Osteocyte (in vitro differentiated cells): Measurements from ENCODE around the gene BEND7. TPM values are rescaled to one million over a fixed set of nuclear protein-coding genes. Genes with fewer than 3 reads are reported as not detected.
"Not testable (repeated sequence)": the region's sequence is repeated elsewhere in the genome, so short reads cannot be mapped to it uniquely, and the experiment has no call there.

Experiments
- DNase-seq: peaks from one replicate; pipeline ENCODE4 v3.0.0; 2021; ENCODE audit warnings: mixed read lengths; ENCODE audit not compliant: unreplicated experiment; ENCODE audit errors: extremely low spot score
- H3K27ac Mint-ChIP-seq: one replicate; pipeline ENCODE4 v1.8.0; 2021; ENCODE audit warnings: mild to moderate bottlenecking, mixed read lengths; ENCODE audit not compliant: unreplicated experiment
- H3K27me3 Mint-ChIP-seq: one replicate; pipeline ENCODE4 v1.8.0; 2021; ENCODE audit warnings: mixed read lengths; ENCODE audit not compliant: unreplicated experiment
- H3K36me3 Mint-ChIP-seq: one replicate; pipeline ENCODE4 v1.8.0; 2021; ENCODE audit warnings: mixed read lengths; ENCODE audit not compliant: unreplicated experiment
- H3K4me1 Mint-ChIP-seq: one replicate; pipeline ENCODE4 v1.8.0; 2021; ENCODE audit warnings: mixed read lengths; ENCODE audit not compliant: unreplicated experiment
- H3K4me3 Mint-ChIP-seq: one replicate; pipeline ENCODE4 v1.8.0; 2021; ENCODE audit warnings: mild to moderate bottlenecking, moderate library complexity, mixed read lengths; ENCODE audit not compliant: unreplicated experiment
- H3K9me3 Mint-ChIP-seq: one replicate; pipeline ENCODE4 v1.8.0; 2021; ENCODE audit warnings: mixed read lengths; ENCODE audit not compliant: unreplicated experiment
- CTCF ChIP-seq: fragments of 200-600 bp; sonication (generic); IDR thresholded peaks from 2 replicates; pipeline ENCODE4 v1.5.0; 2021; ENCODE audit warnings: antibody characterized with exemption, mild to moderate bottlenecking, moderate library complexity
- total RNA-seq: library from RNA; stranded (reverse); gene quantifications from 2 replicates; pipeline ENCODE4 v1.2.1, GENCODE V29; 2021

The BEND7 gene
- total RNA-seq, 1 donor from 2014 or later: 12.4 TPM

- Mint-ChIP-seq H3K4me3 (no peak overlapping the region), H3K9me3 (peaks cover 9% of the 10 kb centered on the region), H3K27me3 (peaks cover 38% of the 10 kb centered on the region), H3K4me1 (no peaks in the 10 kb centered on the region), H3K27ac (no peak overlapping the region), H3K36me3 (no peaks in the 10 kb centered on the region)
- DNase-seq: no peak
- TF ChIP-seq CTCF: no peak
These were observed 115.9 kb downstream of the BEND7 start for GRCh38 chr10:13412894-13413293.

GRCh38 chr10:13404791-13405190 lies 124.0 kb downstream of the BEND7 start:
- Mint-ChIP-seq H3K4me3 (no peak overlapping the region), H3K9me3 (peaks cover 7% of the 10 kb centered on the region), H3K4me1 (no peaks in the 10 kb centered on the region), H3K27me3 (peaks cover 30% of the 10 kb centered on the region), H3K27ac (no peak overlapping the region), H3K36me3 (no peaks in the 10 kb centered on the region)
- TF ChIP-seq CTCF: no peak
- DNase-seq: no peak

- H3K27ac Mint-ChIP-seq: no peak overlapping the region
- no peaks in the 10 kb centered on the region for H3K4me1 Mint-ChIP-seq
- peaks cover 30% of the 10 kb centered on the region for H3K27me3 Mint-ChIP-seq
- H3K36me3 Mint-ChIP-seq: no peaks in the 10 kb centered on the region
- DNase-seq: no peak
- no peak overlapping the region for H3K4me3 Mint-ChIP-seq
- no peak for TF ChIP-seq CTCF
- peaks cover 8% of the 10 kb centered on the region for H3K9me3 Mint-ChIP-seq
These were observed 124.5 kb downstream of the BEND7 start for GRCh38 chr10:13404305-13404759.

GRCh38 chr10:13403426-13403825 lies 125.4 kb downstream of the BEND7 start:
- H3K36me3 Mint-ChIP-seq, H3K27ac Mint-ChIP-seq, H3K4me3 Mint-ChIP-seq, H3K4me1 Mint-ChIP-seq, DNase-seq, H3K9me3 Mint-ChIP-seq: not testable (repeated sequence)
- peaks cover 30% of the 10 kb centered on the region for H3K27me3 Mint-ChIP-seq

- Mint-ChIP-seq H3K27ac (no peak overlapping the region), H3K9me3 (peaks cover 8% of the 10 kb centered on the region), H3K4me1 (no peaks in the 10 kb centered on the region)
These were observed 126.8 kb downstream of the BEND7 start for GRCh38 chr10:13402021-13402420.

More at GRCh38 chr10:13402021-13402420, 126.8 kb downstream of the BEND7 start:
- TF ChIP-seq CTCF: no peak
- no peak for DNase-seq
- Mint-ChIP-seq H3K36me3 (no peaks in the 10 kb centered on the region), H3K4me3 (no peak overlapping the region), H3K27me3 (peaks cover 27% of the 10 kb centered on the region)
